Pancreas (tissue), 10 donors: Measurements from ENCODE around the gene ZC3H4. TPM values are rescaled to one million over a fixed set of nuclear protein-coding genes. Genes with fewer than 3 reads are reported as not detected.
"Not testable (repeated sequence)": the region's sequence is repeated elsewhere in the genome, so short reads cannot be mapped to it uniquely, and the experiment has no call there.

Source experiments
- ATAC-seq, 4 donors: fragments of 200-7000 bp; cut with Tn5 transposase; one replicate each; pipeline versions ENCODE4 v1.8.0 to v1.9.1; 2020; ENCODE audit warnings: mild to moderate bottlenecking in 4 of 4, moderate library complexity in 4 of 4
- DNase-seq, 6 donors: peaks; one replicate each; pipeline ENCODE4 v3.0.0-alpha.2; 2020
- FAIRE-seq: peaks from 2 replicates; lab custom pipeline; 2012; peaks lifted over from hg19 to GRCh38; lab: Jason Lieb, UNC
- H3K27ac ChIP-seq, 4 donors: fragments of 200-600 bp; sonication (generic); 1 replicate in 3 of 4; 2 replicates in 1 of 4; pipeline versions ENCODE4 v1.5.0 to v1.8.0; 2020
- H3K27me3 ChIP-seq, 4 donors: fragments of 200-600 bp; one replicate each; pipeline ENCODE4 v1.8.0; 2021
- H3K36me3 ChIP-seq, 3 donors: fragments of 200-600 bp; sonication (generic) in 1 of 3; one replicate each; pipeline versions ENCODE4 v1.5.0 to v1.8.0; 2020 to 2021
- H3K4me1 ChIP-seq, 3 donors: fragments of 200-600 bp; one replicate each; pipeline ENCODE4 v1.8.0; 2021
- H3K4me3 ChIP-seq, 4 donors: fragments of 200-600 bp; sonication (generic) in 2 of 4; one replicate each; pipeline versions ENCODE4 v1.5.0 to v1.8.0; 2020 to 2021
- H3K9me3 ChIP-seq, 4 donors: fragments of 200-600 bp; one replicate each; pipeline ENCODE4 v1.8.0; 2021
- CTCF ChIP-seq, 4 donors: fragments of 200-600 bp; sonication (generic) in 3 of 4; IDR thresholded peaks; one replicate each; pipeline versions ENCODE4 v1.5.0 to v1.8.0; 2021; ENCODE audit warnings: antibody characterized with exemption in 4 of 4
- WGBS, 2 donors: extraction: QIAGEN DNeasy Blood & Tissue Kit; methylation state at CpG; one replicate each; pipeline ENCODE4 v1.1.7; 2013; 5-methylcytosine and 5-hydroxymethylcytosine counted together
- intact Hi-C, 3 donors: fragments of 100-400 bp; cut with DNase I; formaldehyde crosslinking; loops; one replicate each; pipeline versions ENCODE4 v1.11.1 to v1.14.2; 2022
- polyA plus RNA-seq, 2 donors: library from polyadenylated mRNA; stranded (reverse); fragments of 200-250 nt; gene quantifications; one replicate each; pipeline ENCODE4 v1.2.3, GENCODE V29; 2013
- total RNA-seq, 6 donors: library from RNA; stranded (reverse); fragmentation: NEBNext Ultra II Directional in 4 of 6; extraction: Animal tissue kit (Norgen Biotek cat#: 25700) in 4 of 6; gene quantifications; one replicate each; pipeline versions ENCODE4 v1.2.1 to v1.2.4, GENCODE V29; 2021 to 2023
- donor health status: healthy with polysubstance abuse.
- donor health status: DM: no; HTN: no; CAD: no; lungs with moderate emphysema.
- donor health status: DM: no; HTN: no; CAD: no.
- donor health status: control.
- donor health status: control.
- donor health status: Bipolar disorder and iron deficiency.
- donor health status: DM: yes; HTN: yes; CAD: no.
- donor health status: DM: no; HTN: no; CAD: no.
- donor health status: DM: no; HTN: no; CAD: no.
- donor health status: DM: yes; HTN: yes; CAD: no.

ZC3H4 gene
- total and polyA plus RNA-seq, 8 donors = 8.1 to 30.4 (median 19.1) TPM

GRCh38 chr19:47058621-47059022, 55.0 kb downstream of the ZC3H4 start:
- 54 to 57% methylated on average over 11 of the region's 11 CpGs for WGBS, 2 donors
- Histone ChIP-seq H3K4me1 (no peaks in the 10 kb centered on the region), H3K27ac (no peak overlapping the region), H3K36me3 (no peaks in the 10 kb centered on the region), H3K9me3 (no peaks in the 10 kb centered on the region), H3K27me3 (no peaks in the 10 kb centered on the region), H3K4me3 (no peak overlapping the region)
- ATAC-seq = peak in 2 of 4 donors; percentile 21 to 51
- intact Hi-C loops = no loop called here
- no peak for FAIRE-seq
- DNase-seq = peak in 1 of 6 donors; percentile 15
- no peak for TF ChIP-seq CTCF (IDR thresholded peaks at IDR 0.05)

- ATAC-seq = no peak
These were observed 56.2 kb downstream of the ZC3H4 start for GRCh38 chr19:47057328-47057727.

GRCh38 chr19:47056411-47056810, 57.2 kb downstream of the ZC3H4 start:
- no peak for TF ChIP-seq CTCF (IDR thresholded peaks at IDR 0.05)
- H3K4me1 ChIP-seq = no peaks in the 10 kb centered on the region
- ATAC-seq (no peak), DNase-seq (peak in 1 of 6 donors; percentile 6), FAIRE-seq (no peak)
- 60 to 64% methylated on average over 5 of the region's 5 CpGs for WGBS, 2 donors
- intact Hi-C loops = no loop called here
- H3K4me3 ChIP-seq = no peak overlapping the region
- no peaks in the 10 kb centered on the region for H3K27me3 ChIP-seq
- no peak overlapping the region for H3K27ac ChIP-seq
- H3K36me3 ChIP-seq = no peaks in the 10 kb centered on the region
- H3K9me3 ChIP-seq = no peaks in the 10 kb centered on the region

More at GRCh38 chr19:47057328-47057727, 56.2 kb downstream of the ZC3H4 start:
- FAIRE-seq (no peak), DNase-seq (no peak)
- Histone ChIP-seq H3K4me3 (no peak overlapping the region), H3K27me3 (no peaks in the 10 kb centered on the region), H3K4me1 (no peaks in the 10 kb centered on the region), H3K27ac (no peak overlapping the region), H3K9me3 (no peaks in the 10 kb centered on the region), H3K36me3 (no peaks in the 10 kb centered on the region)
- TF ChIP-seq CTCF (IDR thresholded peaks at IDR 0.05) = no peak
- intact Hi-C loops = no loop called here
- 74 to 86% methylated on average over 2 of the region's 2 CpGs for WGBS, 2 donors

GRCh38 chr19:47050562-47050961, 63.0 kb downstream of the ZC3H4 start:
- DNase-seq = not testable (repeated sequence)

GRCh38 chr19:47049307-47049700, 64.3 kb downstream of the ZC3H4 start:
- TF ChIP-seq CTCF (IDR thresholded peaks at IDR 0.05) = no peak
- DNase-seq (peak in 1 of 6 donors; percentile 15), FAIRE-seq (no peak), ATAC-seq (no peak)
- H3K36me3 ChIP-seq = no peaks in the 10 kb centered on the region
- intact Hi-C loops = no loop called here
- no peak overlapping the region for H3K4me3 ChIP-seq
- no peaks in the 10 kb centered on the region for H3K9me3 ChIP-seq
- WGBS, 2 donors = 36 to 41% methylated on average over 9 of the region's 9 CpGs
- no peak overlapping the region for H3K27ac ChIP-seq
- no peaks in the 10 kb centered on the region for H3K27me3 ChIP-seq
- no peaks in the 10 kb centered on the region for H3K4me1 ChIP-seq

More at GRCh38 chr19:47050562-47050961, 63.0 kb downstream of the ZC3H4 start:
- FAIRE-seq, H3K27ac ChIP-seq, ATAC-seq, H3K27me3 ChIP-seq, intact Hi-C loops, H3K9me3 ChIP-seq, H3K4me3 ChIP-seq, H3K4me1 ChIP-seq, H3K36me3 ChIP-seq: not testable (repeated sequence)
- WGBS, 2 donors = 63 to 66% methylated on average over 3 of the region's 3 CpGs
